RWPE2 (cell line): Measurements from ENCODE around the gene LAMTOR5.

Experiments
- ATAC-seq: fragments of 200-7000 bp; cut with Tn5 transposase; 3 replicates; pipeline ENCODE4 v1.9.1; 2021; ENCODE audit warnings: low read depth
- DNase-seq: peaks from one replicate; pipeline ENCODE4 v3.0.0-alpha.2; 2020; ENCODE audit warnings: low spot score
- H3K27ac ChIP-seq: fragments of 450-650 bp; 2 replicates; pipeline ENCODE4 v1.5.1; 2017; ENCODE audit warnings: mild to moderate bottlenecking; ENCODE audit not compliant: poor library complexity, severe bottlenecking
- H3K27me3 ChIP-seq: fragments of 250-450 bp; sonication (Bioruptor Pico); 2 replicates; pipeline ENCODE4 v1.5.1; 2021; ENCODE audit warnings: mild to moderate bottlenecking, moderate library complexity; ENCODE audit not compliant: insufficient read depth, poor library complexity, severe bottlenecking
- H3K36me3 ChIP-seq: fragments of 250-450 bp; sonication (Bioruptor Pico); 2 replicates; pipeline ENCODE4 v1.5.1; 2020; ENCODE audit warnings: low read depth, mild to moderate bottlenecking, moderate library complexity
- H3K4me1 ChIP-seq: fragments of 250-450 bp; sonication (Bioruptor Pico); 2 replicates; pipeline ENCODE4 v1.5.1; 2021; ENCODE audit warnings: mild to moderate bottlenecking, moderate library complexity; ENCODE audit not compliant: insufficient read depth, poor library complexity, severe bottlenecking
- H3K4me3 ChIP-seq: fragments of 250-450 bp; sonication (Bioruptor Pico); 2 replicates; pipeline ENCODE4 v1.5.1; 2021; ENCODE audit warnings: mild to moderate bottlenecking, moderate library complexity; ENCODE audit not compliant: severe bottlenecking
- H3K9me3 ChIP-seq: fragments of 250-450 bp; sonication (Bioruptor Pico); 2 replicates; pipeline ENCODE4 v1.5.1; 2021; ENCODE audit warnings: mild to moderate bottlenecking, moderate library complexity; ENCODE audit not compliant: severe bottlenecking
- CTCF ChIP-seq: fragments of 450-650 bp; IDR thresholded peaks from one replicate; pipeline ENCODE4 v1.5.1; 2017; ENCODE audit warnings: mild to moderate bottlenecking, moderate library complexity; ENCODE audit not compliant: poor library complexity, severe bottlenecking

LAMTOR5 gene

GRCh38 chr1:110407260-110408210, at the start of gene LAMTOR5:
TSS of gene LAMTOR5 (minus strand) at chr1:110407694. CDS start at chr1:110407620, 74 bp downstream.
- Histone ChIP-seq H3K36me3 (peaks cover 36% of the 10 kb centered on the region), H3K27ac (peak within 1 kb of the TSS; percentile 29), H3K4me1 (peaks cover 4% of the 10 kb centered on the region), H3K27me3 (no peaks in the 10 kb centered on the region), H3K4me3 (peak within 1 kb of the TSS; percentile 84), H3K9me3 (no peaks in the 10 kb centered on the region)
- DNase-seq (peak; percentile 78), ATAC-seq (peak; percentile 88)
- no peak for TF ChIP-seq CTCF

- Histone ChIP-seq H3K27ac (no peak overlapping the region), H3K4me1 (no peaks in the 10 kb centered on the region), H3K36me3 (no peaks in the 10 kb centered on the region), H3K9me3 (no peaks in the 10 kb centered on the region), H3K27me3 (peaks cover 9% of the 10 kb centered on the region), H3K4me3 (no peak overlapping the region)
- DNase-seq (no peak), ATAC-seq (no peak)
- no peak for TF ChIP-seq CTCF
Observed at GRCh38 chr1:110457206-110457605, 49.7 kb upstream of the LAMTOR5 start.

- Histone ChIP-seq H3K4me3 (no peak overlapping the region), H3K27ac (no peak overlapping the region), H3K36me3 (no peaks in the 10 kb centered on the region), H3K4me1 (no peaks in the 10 kb centered on the region), H3K27me3 (peaks cover 27% of the 10 kb centered on the region), H3K9me3 (no peaks in the 10 kb centered on the region)
- DNase-seq: no peak
- no peak for TF ChIP-seq CTCF
- no peak for ATAC-seq
Observed at GRCh38 chr1:110455151-110455550, 47.7 kb upstream of the LAMTOR5 start.

GRCh38 chr1:110454328-110454727, 46.8 kb upstream of the LAMTOR5 start:
- no peaks in the 10 kb centered on the region for H3K36me3 ChIP-seq
- no peak for TF ChIP-seq CTCF
- H3K27me3 ChIP-seq: peaks cover 35% of the 10 kb centered on the region
- ATAC-seq (no peak), DNase-seq (no peak)
- no peaks in the 10 kb centered on the region for H3K4me1 ChIP-seq
- no peaks in the 10 kb centered on the region for H3K9me3 ChIP-seq
- H3K27ac ChIP-seq: no peak overlapping the region
- H3K4me3 ChIP-seq: no peak overlapping the region

- Histone ChIP-seq H3K4me1 (no peaks in the 10 kb centered on the region), H3K9me3 (no peaks in the 10 kb centered on the region), H3K36me3 (no peaks in the 10 kb centered on the region), H3K4me3 (no peak overlapping the region), H3K27me3 (peaks cover 39% of the 10 kb centered on the region), H3K27ac (no peak overlapping the region)
- DNase-seq (no peak), ATAC-seq (no peak)
- TF ChIP-seq CTCF: no peak
Observed at GRCh38 chr1:110453829-110454228, 46.3 kb upstream of the LAMTOR5 start.
